T-helper 1 cell treated with Interleukin-12 subunit alpha and Interleukin-12 subunit beta and Interleukin-4 antibody, amounts not matched to agents 30 ng/mL and 1 ng/mL, for 36 hours (primary cell): Measurements from ENCODE around the gene ZNF121. TPM values are rescaled to one million over a fixed set of nuclear protein-coding genes. Genes with fewer than 3 reads are reported as not detected.
"Not testable (repeated sequence)": the region's sequence is repeated elsewhere in the genome, so short reads cannot be mapped to it uniquely, and the experiment has no call there.

Source experiments
- intact Hi-C: fragments of 100-400 bp; cut with micrococcal nuclease; formaldehyde crosslinking; loops from one replicate; pipeline ENCODE4 v1.15.1; 2024
- total RNA-seq: library from RNA; stranded (reverse); gene quantifications from 2 replicates; pipeline ENCODE4 v1.2.3, GENCODE V29; 2022

The ZNF121 gene
- 46.7 and 47.9 TPM in 2 replicates for total RNA-seq

- intact Hi-C loops = loop anchor here (1.0 to 10.0 kb wide), 8 partner anchors 37 to 444 kb away; partner anchors contain the start of genes FBXL12, ZNF266, ZNF317 and ZNF426
Observed at GRCh38 chr19:9584073-9584833, at the start of gene ZNF121. Gene ZNF121 (minus strand): TSS chr19:9584504. CDS start chr19:9568097, 16,407 bp downstream.

- intact Hi-C loops = loop anchor here (2.0 kb wide), 1 partner anchor 399 kb away; no protein-coding TSS in a partner anchor
Observed at GRCh38 chr19:9627856-9628255, 43.6 kb upstream of the ZNF121 start.

GRCh38 chr19:9622531-9622930 is 38.2 kb upstream of the ZNF121 start:
- intact Hi-C loops = loop anchor here (5.0 kb wide), 1 partner anchor 310 kb away; no protein-coding TSS in a partner anchor

GRCh38 chr19:9621156-9622037 is 37.1 kb upstream of the ZNF121 start, which contains the start of gene ZNF561:
Gene ZNF561 (minus strand): TSS chr19:9621232. CDS start chr19:9619456, 1,776 bp downstream.
- intact Hi-C loops = loop anchor here (1.0 to 5.0 kb wide), 12 partner anchors 37 to 481 kb away; partner anchors contain the start of genes FBXL12, PIN1, ZNF121 and ZNF266

- intact Hi-C loops = loop anchor here (1.0 to 5.0 kb wide), 12 partner anchors 36 to 480 kb away; partner anchors contain the start of genes FBXL12, PIN1, ZNF121 and ZNF266
Observed at GRCh38 chr19:9620842-9621155, 36.5 kb upstream of the ZNF121 start.

GRCh38 chr19:9615844-9616243 is 31.5 kb upstream of the ZNF121 start:
- intact Hi-C loops = no loop called here

GRCh38 chr19:9610484-9611113 is 26.3 kb upstream of the ZNF121 start:
- intact Hi-C loops = no loop called here

GRCh38 chr19:9608912-9609311 is 24.6 kb upstream of the ZNF121 start:
- intact Hi-C loops = no loop called here

- intact Hi-C loops = no loop called here
Observed at GRCh38 chr19:9597027-9597426, 12.7 kb upstream of the ZNF121 start.

GRCh38 chr19:9586764-9587163 is 2.5 kb upstream of the ZNF121 start:
- intact Hi-C loops = loop anchor here (1.0 to 10.0 kb wide), 6 partner anchors 88 to 450 kb away; partner anchors contain the start of gene ZNF562

- intact Hi-C loops = loop anchor here (10.0 kb wide), 1 partner anchor 93 kb away; the partner anchor contains the start of gene ZNF562
Observed at GRCh38 chr19:9582081-9582725, 2.1 kb downstream of the ZNF121 start.

- intact Hi-C loops = loop anchor here (10.0 kb wide), 1 partner anchor 94 kb away; the partner anchor contains the start of gene ZNF562
Observed at GRCh38 chr19:9580728-9581127, 3.6 kb downstream of the ZNF121 start.

GRCh38 chr19:9570255-9570654 is 14.0 kb downstream of the ZNF121 start:
- intact Hi-C loops = no loop called here

GRCh38 chr19:9566729-9567128 is 17.6 kb downstream of the ZNF121 start:
- intact Hi-C loops = no loop called here

GRCh38 chr19:9565900-9566705 is 18.2 kb downstream of the ZNF121 start:
- intact Hi-C loops = no loop called here

GRCh38 chr19:9552536-9553274 is 31.6 kb downstream of the ZNF121 start:
- intact Hi-C loops = no loop called here

- intact Hi-C loops = no loop called here
Observed at GRCh38 chr19:9547870-9548269, 36.4 kb downstream of the ZNF121 start.

GRCh38 chr19:9541281-9541680 is 43.0 kb downstream of the ZNF121 start:
- intact Hi-C loops = not testable (repeated sequence)

GRCh38 chr19:9539921-9540320 is 44.4 kb downstream of the ZNF121 start:
- intact Hi-C loops = loop anchor here (2.0 to 5.0 kb wide), 2 partner anchors 29 to 252 kb away; no protein-coding TSS in a partner anchor
